ENCODE measurements around the gene BLTP3A.
"Not testable (repeated sequence)": the region's sequence is repeated elsewhere in the genome, so short reads cannot be mapped to it uniquely, and the experiment has no call there.

Gene BLTP3A

GRCh38 chr6:34791701-34792604 is at the start of gene BLTP3A:
TSS of gene BLTP3A (plus strand) at chr6:34792083. CDS start at chr6:34792251, 168 bp downstream.
- H3K4me1 Mint-ChIP-seq (ENCODE audit: low read depth): peaks cover 19% of the 10 kb centered on the region
- H3K4me3 Mint-ChIP-seq: peak within 1 kb of the TSS; percentile 95
- H3K9me3 Mint-ChIP-seq: no peaks in the 10 kb centered on the region
- peaks cover 13% of the 10 kb centered on the region for H3K36me3 Mint-ChIP-seq (ENCODE audit: low read depth)
- peak; percentile 84 for DNase-seq
- no peaks in the 10 kb centered on the region for H3K27me3 Mint-ChIP-seq
- peak within 1 kb of the TSS; percentile 92 for H3K27ac Mint-ChIP-seq

- no peak for DNase-seq
- H3K4me1 Mint-ChIP-seq (ENCODE audit: low read depth): peaks cover 7% of the 10 kb centered on the region
- H3K4me3 Mint-ChIP-seq: no peak overlapping the region
- no peak overlapping the region for H3K27ac Mint-ChIP-seq
- no peaks in the 10 kb centered on the region for H3K36me3 Mint-ChIP-seq (ENCODE audit: low read depth)
- H3K9me3 Mint-ChIP-seq: no peaks in the 10 kb centered on the region
- H3K27me3 Mint-ChIP-seq: no peaks in the 10 kb centered on the region
Measured at GRCh38 chr6:34742094-34742493, 49.8 kb upstream of the BLTP3A start.

GRCh38 chr6:34743625-34744293 is 48.1 kb upstream of the BLTP3A start:
- H3K4me1 Mint-ChIP-seq (ENCODE audit: low read depth): peaks cover 4% of the 10 kb centered on the region
- no peaks in the 10 kb centered on the region for H3K9me3 Mint-ChIP-seq
- no peak for DNase-seq
- no peak overlapping the region for H3K27ac Mint-ChIP-seq
- H3K27me3 Mint-ChIP-seq: no peaks in the 10 kb centered on the region
- H3K36me3 Mint-ChIP-seq (ENCODE audit: low read depth): no peaks in the 10 kb centered on the region
- no peak overlapping the region for H3K4me3 Mint-ChIP-seq

GRCh38 chr6:34744294-34744647 is 47.6 kb upstream of the BLTP3A start:
- H3K9me3 Mint-ChIP-seq; H3K36me3 Mint-ChIP-seq (ENCODE audit: low read depth); DNase-seq; H3K27ac Mint-ChIP-seq; H3K27me3 Mint-ChIP-seq; H3K4me3 Mint-ChIP-seq; H3K4me1 Mint-ChIP-seq (ENCODE audit: low read depth): not testable (repeated sequence)

GRCh38 chr6:34745277-34746103 is 46.4 kb upstream of the BLTP3A start:
- Mint-ChIP-seq H3K9me3 (no peaks in the 10 kb centered on the region), H3K27ac (no peak overlapping the region), H3K4me3 (no peak overlapping the region), H3K36me3 (ENCODE audit: low read depth) (no peaks in the 10 kb centered on the region), H3K4me1 (ENCODE audit: low read depth) (peaks cover 4% of the 10 kb centered on the region), H3K27me3 (no peaks in the 10 kb centered on the region)
- DNase-seq: no peak

- peaks cover 4% of the 10 kb centered on the region for H3K4me1 Mint-ChIP-seq (ENCODE audit: low read depth)
- no peak overlapping the region for H3K4me3 Mint-ChIP-seq
- H3K27ac Mint-ChIP-seq: no peak overlapping the region
- no peak for DNase-seq
- H3K9me3 Mint-ChIP-seq: no peaks in the 10 kb centered on the region
- no peaks in the 10 kb centered on the region for H3K36me3 Mint-ChIP-seq (ENCODE audit: low read depth)
- H3K27me3 Mint-ChIP-seq: no peaks in the 10 kb centered on the region
Measured at GRCh38 chr6:34746104-34746846, 45.6 kb upstream of the BLTP3A start.

GRCh38 chr6:34748757-34749156 is 43.1 kb upstream of the BLTP3A start:
- no peaks in the 10 kb centered on the region for H3K27me3 Mint-ChIP-seq
- no peak for DNase-seq
- H3K27ac Mint-ChIP-seq: no peak overlapping the region
- no peak overlapping the region for H3K4me3 Mint-ChIP-seq
- no peaks in the 10 kb centered on the region for H3K9me3 Mint-ChIP-seq
- H3K4me1 Mint-ChIP-seq (ENCODE audit: low read depth): peaks cover 4% of the 10 kb centered on the region
- no peaks in the 10 kb centered on the region for H3K36me3 Mint-ChIP-seq (ENCODE audit: low read depth)

GRCh38 chr6:34756513-34756856 is 35.4 kb upstream of the BLTP3A start:
- H3K27me3 Mint-ChIP-seq, DNase-seq, H3K4me3 Mint-ChIP-seq, H3K9me3 Mint-ChIP-seq, H3K27ac Mint-ChIP-seq: not testable (repeated sequence)
- H3K4me1 Mint-ChIP-seq (ENCODE audit: low read depth): peaks cover 15% of the 10 kb centered on the region
- peaks cover 26% of the 10 kb centered on the region for H3K36me3 Mint-ChIP-seq (ENCODE audit: low read depth)

GRCh38 chr6:34757687-34758274 is 34.1 kb upstream of the BLTP3A start:
- Mint-ChIP-seq H3K9me3 (no peaks in the 10 kb centered on the region), H3K27me3 (no peaks in the 10 kb centered on the region), H3K27ac (no peak overlapping the region), H3K4me3 (no peak overlapping the region), H3K4me1 (ENCODE audit: low read depth) (peaks cover 21% of the 10 kb centered on the region), H3K36me3 (ENCODE audit: low read depth) (peaks cover 39% of the 10 kb centered on the region)
- no peak for DNase-seq

GRCh38 chr6:34760108-34760507 is 31.8 kb upstream of the BLTP3A start:
- H3K27ac Mint-ChIP-seq: no peak overlapping the region
- peaks cover 51% of the 10 kb centered on the region for H3K36me3 Mint-ChIP-seq (ENCODE audit: low read depth)
- DNase-seq: no peak
- H3K4me1 Mint-ChIP-seq (ENCODE audit: low read depth): peaks cover 25% of the 10 kb centered on the region
- no peaks in the 10 kb centered on the region for H3K9me3 Mint-ChIP-seq
- no peaks in the 10 kb centered on the region for H3K27me3 Mint-ChIP-seq
- no peak overlapping the region for H3K4me3 Mint-ChIP-seq

- not testable (repeated sequence) for H3K27ac Mint-ChIP-seq, DNase-seq, H3K9me3 Mint-ChIP-seq, H3K27me3 Mint-ChIP-seq, H3K4me3 Mint-ChIP-seq
- H3K4me1 Mint-ChIP-seq (ENCODE audit: low read depth): peaks cover 24% of the 10 kb centered on the region
- peaks cover 65% of the 10 kb centered on the region for H3K36me3 Mint-ChIP-seq (ENCODE audit: low read depth)
Measured at GRCh38 chr6:34761681-34762080, 30.2 kb upstream of the BLTP3A start.

GRCh38 chr6:34768148-34768547 is 23.7 kb upstream of the BLTP3A start:
- no peaks in the 10 kb centered on the region for H3K9me3 Mint-ChIP-seq
- no peak for DNase-seq
- H3K4me1 Mint-ChIP-seq (ENCODE audit: low read depth): peaks cover 25% of the 10 kb centered on the region
- no peaks in the 10 kb centered on the region for H3K27me3 Mint-ChIP-seq
- no peak overlapping the region for H3K4me3 Mint-ChIP-seq
- H3K27ac Mint-ChIP-seq: no peak overlapping the region
- peaks cover 85% of the 10 kb centered on the region for H3K36me3 Mint-ChIP-seq (ENCODE audit: low read depth)

GRCh38 chr6:34771727-34772126 is 20.2 kb upstream of the BLTP3A start:
- no peak for DNase-seq
- no peak overlapping the region for H3K27ac Mint-ChIP-seq
- H3K36me3 Mint-ChIP-seq (ENCODE audit: low read depth): peaks cover 91% of the 10 kb centered on the region
- H3K9me3 Mint-ChIP-seq: no peaks in the 10 kb centered on the region
- H3K4me1 Mint-ChIP-seq (ENCODE audit: low read depth): peaks cover 22% of the 10 kb centered on the region
- no peaks in the 10 kb centered on the region for H3K27me3 Mint-ChIP-seq
- H3K4me3 Mint-ChIP-seq: no peak overlapping the region

- Mint-ChIP-seq H3K4me3 (no peak overlapping the region), H3K27me3 (no peaks in the 10 kb centered on the region), H3K9me3 (no peaks in the 10 kb centered on the region), H3K4me1 (ENCODE audit: low read depth) (peaks cover 22% of the 10 kb centered on the region), H3K27ac (no peak overlapping the region), H3K36me3 (ENCODE audit: low read depth) (peaks cover 86% of the 10 kb centered on the region)
- no peak for DNase-seq
Measured at GRCh38 chr6:34772940-34773339, 18.9 kb upstream of the BLTP3A start.
